Activated naive CD8-positive, alpha-beta T cell treated with anti-CD3 and anti-CD28 coated beads, Interleukin-2, amount 50 U/mL, for 24 hours (primary cell): Measurements from ENCODE around the gene CLDN8.

Source experiments
- ATAC-seq: fragments of 150-1000 bp; cut with Tn5 transposase; one replicate; pipeline ENCODE4 v1.10.0; 2021
- DNase-seq: peaks from one replicate; pipeline ENCODE4 v3.0.0; 2021
- H3K27ac Mint-ChIP-seq: one replicate; pipeline ENCODE4 v1.8.0; 2021; ENCODE audit warnings: mild to moderate bottlenecking, mixed read lengths
- H3K27me3 Mint-ChIP-seq: one replicate; pipeline ENCODE4 v1.8.0; 2021; ENCODE audit warnings: mixed read lengths
- H3K36me3 Mint-ChIP-seq: one replicate; pipeline ENCODE4 v1.8.0; 2021; ENCODE audit warnings: low read depth, mixed read lengths
- H3K4me1 Mint-ChIP-seq: one replicate; pipeline ENCODE4 v1.8.0; 2021; ENCODE audit warnings: mixed read lengths
- H3K4me3 Mint-ChIP-seq: one replicate; pipeline ENCODE4 v1.8.0; 2021; ENCODE audit warnings: mild to moderate bottlenecking, moderate library complexity, mixed read lengths
- H3K9me3 Mint-ChIP-seq: one replicate; pipeline ENCODE4 v1.8.0; 2021; ENCODE audit warnings: mixed read lengths

CLDN8 gene

GRCh38 chr21:30227633-30228404 is 11.9 kb upstream of the CLDN8 start:
- Mint-ChIP-seq H3K27me3 (no peaks in the 10 kb centered on the region), H3K27ac (no peak overlapping the region), H3K9me3 (no peaks in the 10 kb centered on the region), H3K4me3 (no peak overlapping the region), H3K4me1 (no peaks in the 10 kb centered on the region), H3K36me3 (no peaks in the 10 kb centered on the region)
- no peak for DNase-seq
- no peak for ATAC-seq

GRCh38 chr21:30227128-30227527 is 11.2 kb upstream of the CLDN8 start:
- no peak for ATAC-seq
- Mint-ChIP-seq H3K4me3 (no peak overlapping the region), H3K36me3 (no peaks in the 10 kb centered on the region), H3K4me1 (no peaks in the 10 kb centered on the region), H3K27me3 (no peaks in the 10 kb centered on the region), H3K9me3 (no peaks in the 10 kb centered on the region), H3K27ac (no peak overlapping the region)
- no peak for DNase-seq

- Mint-ChIP-seq H3K4me1 (no peaks in the 10 kb centered on the region), H3K27me3 (peaks cover 2% of the 10 kb centered on the region), H3K9me3 (no peaks in the 10 kb centered on the region), H3K4me3 (no peak overlapping the region), H3K27ac (no peak overlapping the region), H3K36me3 (no peaks in the 10 kb centered on the region)
- ATAC-seq: no peak
- DNase-seq: no peak
Measured at GRCh38 chr21:30223596-30223995, 7.7 kb upstream of the CLDN8 start.

GRCh38 chr21:30222724-30223123 is 6.8 kb upstream of the CLDN8 start:
- Mint-ChIP-seq H3K27ac (no peak overlapping the region), H3K4me1 (no peaks in the 10 kb centered on the region), H3K27me3 (peaks cover 2% of the 10 kb centered on the region), H3K4me3 (no peak overlapping the region), H3K36me3 (no peaks in the 10 kb centered on the region), H3K9me3 (no peaks in the 10 kb centered on the region)
- ATAC-seq (no peak), DNase-seq (no peak)

- ATAC-seq (no peak), DNase-seq (no peak)
- no peaks in the 10 kb centered on the region for H3K36me3 Mint-ChIP-seq
- no peaks in the 10 kb centered on the region for H3K4me1 Mint-ChIP-seq
- no peaks in the 10 kb centered on the region for H3K27me3 Mint-ChIP-seq
- peaks cover 5% of the 10 kb centered on the region for H3K9me3 Mint-ChIP-seq
- no peak overlapping the region for H3K4me3 Mint-ChIP-seq
- no peak overlapping the region for H3K27ac Mint-ChIP-seq
Measured at GRCh38 chr21:30211071-30211470, 4.8 kb downstream of the CLDN8 start.

GRCh38 chr21:30209601-30210000 is 6.3 kb downstream of the CLDN8 start:
- DNase-seq (no peak), ATAC-seq (no peak)
- no peak overlapping the region for H3K27ac Mint-ChIP-seq
- H3K4me3 Mint-ChIP-seq: no peak overlapping the region
- no peaks in the 10 kb centered on the region for H3K36me3 Mint-ChIP-seq
- no peaks in the 10 kb centered on the region for H3K27me3 Mint-ChIP-seq
- no peaks in the 10 kb centered on the region for H3K4me1 Mint-ChIP-seq
- H3K9me3 Mint-ChIP-seq: peaks cover 5% of the 10 kb centered on the region

- Mint-ChIP-seq H3K4me1 (no peaks in the 10 kb centered on the region), H3K27ac (no peak overlapping the region), H3K27me3 (no peaks in the 10 kb centered on the region), H3K36me3 (no peaks in the 10 kb centered on the region), H3K4me3 (no peak overlapping the region), H3K9me3 (peaks cover 5% of the 10 kb centered on the region)
- DNase-seq (no peak), ATAC-seq (no peak)
Measured at GRCh38 chr21:30207252-30207579, 8.7 kb downstream of the CLDN8 start.

- no peak for DNase-seq
- Mint-ChIP-seq H3K4me1 (no peaks in the 10 kb centered on the region), H3K4me3 (no peak overlapping the region), H3K9me3 (peaks cover 5% of the 10 kb centered on the region), H3K27ac (no peak overlapping the region), H3K27me3 (no peaks in the 10 kb centered on the region), H3K36me3 (no peaks in the 10 kb centered on the region)
- no peak for ATAC-seq
Measured at GRCh38 chr21:30206551-30207251, 9.2 kb downstream of the CLDN8 start.

GRCh38 chr21:30200000-30200399 is 15.9 kb downstream of the CLDN8 start:
- Mint-ChIP-seq H3K4me1 (no peaks in the 10 kb centered on the region), H3K9me3 (peaks cover 4% of the 10 kb centered on the region), H3K4me3 (no peak overlapping the region), H3K27ac (no peak overlapping the region), H3K27me3 (no peaks in the 10 kb centered on the region), H3K36me3 (no peaks in the 10 kb centered on the region)
- no peak for DNase-seq
- ATAC-seq: no peak

- H3K27ac Mint-ChIP-seq: no peak overlapping the region
- DNase-seq (no peak), ATAC-seq (no peak)
- no peaks in the 10 kb centered on the region for H3K27me3 Mint-ChIP-seq
- H3K4me3 Mint-ChIP-seq: no peak overlapping the region
- H3K4me1 Mint-ChIP-seq: no peaks in the 10 kb centered on the region
- H3K9me3 Mint-ChIP-seq: no peaks in the 10 kb centered on the region
- H3K36me3 Mint-ChIP-seq: no peaks in the 10 kb centered on the region
Measured at GRCh38 chr21:30194701-30195299, 21.1 kb downstream of the CLDN8 start.

- no peaks in the 10 kb centered on the region for H3K36me3 Mint-ChIP-seq
- DNase-seq (no peak), ATAC-seq (no peak)
- no peaks in the 10 kb centered on the region for H3K9me3 Mint-ChIP-seq
- no peaks in the 10 kb centered on the region for H3K4me1 Mint-ChIP-seq
- H3K27me3 Mint-ChIP-seq: no peaks in the 10 kb centered on the region
- no peak overlapping the region for H3K4me3 Mint-ChIP-seq
- H3K27ac Mint-ChIP-seq: no peak overlapping the region
Measured at GRCh38 chr21:30193201-30193600, 22.7 kb downstream of the CLDN8 start.

- DNase-seq (no peak), ATAC-seq (no peak)
- no peaks in the 10 kb centered on the region for H3K36me3 Mint-ChIP-seq
- no peak overlapping the region for H3K4me3 Mint-ChIP-seq
- H3K27ac Mint-ChIP-seq: no peak overlapping the region
- no peaks in the 10 kb centered on the region for H3K4me1 Mint-ChIP-seq
- H3K9me3 Mint-ChIP-seq: no peaks in the 10 kb centered on the region
- no peaks in the 10 kb centered on the region for H3K27me3 Mint-ChIP-seq
Measured at GRCh38 chr21:30190554-30190953, 25.3 kb downstream of the CLDN8 start.

- Mint-ChIP-seq H3K9me3 (no peaks in the 10 kb centered on the region), H3K27ac (no peak overlapping the region), H3K4me1 (no peaks in the 10 kb centered on the region), H3K4me3 (no peak overlapping the region), H3K36me3 (no peaks in the 10 kb centered on the region), H3K27me3 (no peaks in the 10 kb centered on the region)
- no peak for ATAC-seq
- DNase-seq: no peak
Measured at GRCh38 chr21:30189773-30190172, 26.1 kb downstream of the CLDN8 start.

- no peaks in the 10 kb centered on the region for H3K9me3 Mint-ChIP-seq
- ATAC-seq (no peak), DNase-seq (no peak)
- H3K27ac Mint-ChIP-seq: no peak overlapping the region
- H3K4me3 Mint-ChIP-seq: no peak overlapping the region
- H3K36me3 Mint-ChIP-seq: no peaks in the 10 kb centered on the region
- no peaks in the 10 kb centered on the region for H3K4me1 Mint-ChIP-seq
- H3K27me3 Mint-ChIP-seq: no peaks in the 10 kb centered on the region
Measured at GRCh38 chr21:30186242-30186641, 29.7 kb downstream of the CLDN8 start.

GRCh38 chr21:30168086-30168485 is 47.8 kb downstream of the CLDN8 start:
- no peak overlapping the region for H3K27ac Mint-ChIP-seq
- no peaks in the 10 kb centered on the region for H3K36me3 Mint-ChIP-seq
- ATAC-seq (no peak), DNase-seq (no peak)
- no peaks in the 10 kb centered on the region for H3K27me3 Mint-ChIP-seq
- peaks cover 3% of the 10 kb centered on the region for H3K9me3 Mint-ChIP-seq
- H3K4me3 Mint-ChIP-seq: no peak overlapping the region
- no peaks in the 10 kb centered on the region for H3K4me1 Mint-ChIP-seq
